Stimulated activated CD8-positive, alpha-beta memory T cell treated with anti-CD3 and anti-CD28 coated beads, Interleukin-15, amount 100 ng/mL, for 4 hours (primary cell): Measurements from ENCODE around the gene PGA4.
"Not testable (repeated sequence)": the region's sequence is repeated elsewhere in the genome, so short reads cannot be mapped to it uniquely, and the experiment has no call there.

Experiments
- DNase-seq, 2 donors: peaks; one replicate each; pipeline ENCODE4 v3.0.0-alpha.2; 2020; ENCODE audit warnings: low read depth in 2 of 2

Gene PGA4

DNA sequence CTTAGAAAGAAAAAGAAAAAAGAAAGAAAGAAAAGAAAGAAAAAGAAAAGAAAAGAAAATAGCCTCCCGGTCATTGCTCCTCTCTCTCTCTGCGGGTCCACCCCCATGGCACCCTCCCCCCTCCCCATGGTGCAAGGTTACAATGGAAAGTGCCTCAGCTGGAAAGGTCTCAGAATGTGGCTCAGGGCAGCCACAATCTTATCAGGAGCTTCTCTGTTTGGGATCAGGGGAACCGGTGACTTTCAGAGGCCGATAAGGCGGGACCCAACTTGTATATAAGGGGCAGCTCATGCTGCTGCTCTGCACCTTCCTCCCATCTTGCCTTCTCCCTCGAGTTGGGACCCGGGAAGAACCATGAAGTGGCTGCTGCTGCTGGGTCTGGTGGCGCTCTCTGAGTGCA is at the start of gene PGA4:
PGA4 (plus strand) TSS at position 301 of the 400 bp plus-strand sequence; CDS start at position 355, 54 bp downstream.
- DNase-seq: not testable (repeated sequence)

GRCh38 chr11:61172356-61172755 is 49.8 kb upstream of the PGA4 start:
- DNase-seq: no peak

DNA sequence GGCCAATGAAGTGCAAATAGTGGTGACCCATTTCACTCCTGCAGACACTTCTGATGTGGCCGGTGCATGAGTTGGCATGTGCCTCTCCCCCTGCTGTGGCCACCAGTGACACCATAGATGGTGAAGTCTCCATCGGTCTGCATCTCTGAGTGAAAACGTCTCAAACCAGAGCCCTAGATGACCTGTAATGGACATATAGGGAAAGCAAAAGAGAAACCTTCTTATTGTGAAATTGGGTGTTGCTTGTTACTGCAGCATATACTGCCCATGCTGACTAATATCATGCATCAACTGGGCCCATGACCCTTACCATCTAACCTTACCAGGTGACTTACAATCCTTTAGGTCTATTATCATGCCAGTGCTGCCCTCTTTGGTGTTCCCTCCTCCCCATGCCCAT is 49.3 kb upstream of the PGA4 start:
- DNase-seq: no peak

GRCh38 chr11:61173456-61173855 is 48.7 kb upstream of the PGA4 start:
- DNase-seq: no peak

- DNase-seq: no peak
These were observed 47.9 kb upstream of the PGA4 start for GRCh38 chr11:61174273-61174672.

GRCh38 chr11:61174949-61175348 is 47.2 kb upstream of the PGA4 start:
- DNase-seq: no peak

DNA sequence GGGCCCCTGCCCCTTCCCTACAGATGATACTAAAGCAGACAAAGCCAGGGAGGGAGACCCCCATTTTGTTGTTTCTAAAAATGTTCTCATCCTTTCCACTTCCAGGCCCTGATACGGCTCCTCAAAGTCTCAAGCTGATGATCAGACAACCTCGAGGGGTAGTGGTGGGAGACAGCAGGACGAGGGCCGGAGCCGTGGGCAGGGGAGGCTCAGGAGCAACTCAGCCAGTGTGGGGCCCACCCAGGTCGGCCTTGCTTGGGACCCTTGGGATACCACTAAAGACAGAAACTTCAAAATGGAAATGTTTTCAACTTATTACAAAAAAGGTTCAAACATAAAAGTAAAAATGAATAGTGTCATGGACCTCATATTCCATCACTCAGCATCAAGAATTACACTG is 45.7 kb upstream of the PGA4 start:
- DNase-seq: no peak

DNA sequence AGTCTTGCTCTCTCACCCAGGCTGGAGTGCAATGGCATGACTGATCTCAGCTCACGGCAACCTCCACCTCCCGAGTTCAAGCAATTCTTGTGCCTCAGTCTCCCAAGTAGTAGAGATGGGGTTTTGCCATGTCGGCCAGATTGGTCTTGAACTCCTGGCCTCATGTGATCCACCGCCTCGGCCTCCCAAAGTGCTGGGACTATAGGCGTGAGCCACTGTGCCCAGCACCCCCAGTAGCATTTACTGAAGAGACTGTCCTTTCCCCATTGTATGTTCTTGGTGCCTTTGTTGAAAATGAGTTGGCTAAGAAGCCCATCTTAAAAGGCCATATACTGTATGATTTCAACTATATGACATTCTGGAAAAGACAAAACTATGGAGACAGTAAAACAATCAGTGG is 41.9 kb upstream of the PGA4 start:
- not testable (repeated sequence) for DNase-seq

DNA sequence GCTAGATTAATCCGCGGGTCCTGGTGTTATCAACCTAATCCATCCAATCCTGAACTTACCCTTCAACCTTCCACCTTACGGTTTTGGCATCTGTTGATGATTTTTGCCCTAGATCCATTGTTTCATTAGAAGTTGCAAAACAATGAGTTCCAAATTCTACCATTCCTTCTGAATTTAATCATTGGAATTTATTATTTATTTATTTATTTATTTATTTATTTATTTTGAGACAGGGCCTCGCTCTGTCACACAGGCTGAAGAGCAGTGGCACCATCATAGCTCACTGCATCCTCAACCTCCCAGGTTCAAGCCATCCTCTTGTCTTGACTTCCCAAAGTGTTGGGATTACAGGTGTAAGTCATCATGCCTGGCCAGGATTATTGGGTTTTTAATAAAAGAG is 40.7 kb upstream of the PGA4 start:
- no peak for DNase-seq

- no peak for DNase-seq
These were observed 38.5 kb upstream of the PGA4 start for GRCh38 chr11:61183645-61184044.

- no peak for DNase-seq
These were observed 35.6 kb upstream of the PGA4 start for GRCh38 chr11:61186504-61186903.

GRCh38 chr11:61187505-61188130 is 34.5 kb upstream of the PGA4 start:
- peak; percentile 41 to 65 for DNase-seq

- DNase-seq: no peak
These were observed 32.2 kb upstream of the PGA4 start for GRCh38 chr11:61189933-61190332.

- no peak for DNase-seq
These were observed 28.6 kb upstream of the PGA4 start for GRCh38 chr11:61193596-61193995.

- DNase-seq: no peak
These were observed 27.9 kb upstream of the PGA4 start for GRCh38 chr11:61194169-61194671.

- DNase-seq: no peak
These were observed 27.0 kb upstream of the PGA4 start for GRCh38 chr11:61194981-61195695.

DNA sequence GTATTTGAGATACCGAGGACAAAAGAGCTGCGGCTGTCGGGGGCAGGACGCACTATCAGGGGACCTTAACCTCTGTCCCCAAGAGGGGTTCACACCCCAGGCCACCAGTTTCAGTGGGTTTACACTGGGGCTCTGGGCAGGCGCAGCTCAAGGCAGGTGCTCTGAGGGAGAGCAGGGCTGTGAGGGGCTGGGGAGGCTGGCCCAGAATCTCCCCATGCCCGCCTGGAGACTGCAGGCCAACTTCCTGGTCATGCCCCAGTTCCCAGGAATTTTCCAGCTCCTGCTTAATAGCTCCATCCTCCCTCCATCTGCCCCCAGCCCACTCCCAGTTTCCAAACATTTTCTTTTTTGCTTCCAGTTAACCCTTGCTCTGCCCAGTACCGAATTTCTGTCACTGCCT is 26.4 kb upstream of the PGA4 start:
- DNase-seq: no peak

GRCh38 chr11:61198361-61198760 is 23.8 kb upstream of the PGA4 start:
- DNase-seq: no peak

DNA sequence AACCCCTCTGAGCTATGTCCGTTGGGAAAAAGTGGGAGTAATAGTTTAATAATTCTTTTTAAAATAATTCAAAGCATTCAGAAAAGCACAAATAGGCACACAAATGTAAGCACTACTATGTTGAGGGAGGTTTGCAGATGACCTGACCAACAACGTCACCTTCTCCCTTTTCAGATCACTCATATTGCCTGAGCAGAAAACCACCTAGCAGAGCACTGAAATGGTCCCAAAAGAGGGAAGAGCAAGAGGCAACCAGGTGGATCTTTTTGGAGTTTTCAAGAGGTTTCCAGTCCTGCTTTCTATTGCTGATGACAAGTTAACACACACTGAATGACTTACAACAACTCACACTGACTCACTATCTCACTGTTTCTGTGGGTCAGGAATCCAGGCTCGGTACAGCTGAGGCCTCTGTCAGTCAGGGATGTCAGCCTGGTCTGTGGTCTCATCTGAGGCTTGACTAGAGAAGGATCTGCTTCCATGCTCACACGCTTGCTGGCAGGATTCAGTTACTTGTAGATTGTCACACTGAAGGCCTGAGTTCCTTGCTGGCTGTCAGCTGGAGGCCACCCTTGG is 23.1 kb upstream of the PGA4 start:
- no peak for DNase-seq

GRCh38 chr11:61201476-61201875 is 20.7 kb upstream of the PGA4 start:
- DNase-seq: no peak

- not testable (repeated sequence) for DNase-seq
These were observed 19.0 kb upstream of the PGA4 start, which contains the start of gene PGA3 for GRCh38 chr11:61202950-61203746. Gene PGA3, plus strand, starts transcription at chr11:61203515. Its CDS starts 50 bp downstream, at chr11:61203565.

- not testable (repeated sequence) for DNase-seq
These were observed 18.3 kb upstream of the PGA4 start for GRCh38 chr11:61203873-61204272.
